Neuronal stem cell (in vitro differentiated cells): ENCODE data around the gene HSPB1.

Experiments used
- DNase-seq: peaks from one replicate; pipeline ENCODE4 v3.0.0-alpha.2; 2013; ENCODE audit warnings: low spot score
- H2AFZ ChIP-seq: one replicate; pipeline ENCODE4 v1.6.1; 2013; ENCODE audit warnings: mild to moderate bottlenecking, low read length, inconsistent platforms
- H2AK5ac ChIP-seq: 2 replicates; pipeline ENCODE4 v1.6.1; 2013; ENCODE audit warnings: low read depth, mild to moderate bottlenecking, inconsistent platforms, low read length, moderate library complexity, mixed read lengths
- H2BK120ac ChIP-seq: 2 replicates; pipeline ENCODE4 v1.6.1; 2013; ENCODE audit warnings: low read depth, mild to moderate bottlenecking, inconsistent platforms, low read length, moderate library complexity, mixed read lengths
- H2BK12ac ChIP-seq: one replicate; pipeline ENCODE4 v1.6.1; 2013; ENCODE audit warnings: low read length, inconsistent platforms
- H2BK15ac ChIP-seq: 2 replicates; pipeline ENCODE4 v1.6.1; 2013; ENCODE audit warnings: mild to moderate bottlenecking, low read length, inconsistent platforms, mixed read lengths
- H2BK5ac ChIP-seq: one replicate; pipeline ENCODE4 v1.6.1; 2013; ENCODE audit warnings: inconsistent platforms, mild to moderate bottlenecking, low read length, moderate library complexity
- H3K14ac ChIP-seq: one replicate; pipeline ENCODE4 v1.6.1; 2013; ENCODE audit warnings: low read length, inconsistent platforms
- H3K18ac ChIP-seq: 2 replicates; pipeline ENCODE4 v1.6.1; 2013; ENCODE audit warnings: low read length, inconsistent platforms
- H3K23ac ChIP-seq: 2 replicates; pipeline ENCODE4 v1.6.1; 2013; ENCODE audit warnings: low read depth, mild to moderate bottlenecking, mixed read lengths, low read length, inconsistent platforms; ENCODE audit not compliant: poor library complexity
- H3K27ac ChIP-seq: replicated peaks from 3 replicates; pipeline ENCODE4 v1.5.1; 2013; ENCODE audit warnings: low read length, inconsistent platforms
- H3K27me3 ChIP-seq, 3 experiments: 2 replicates each; pipeline ENCODE4 v1.6.1; 2013; ENCODE audit warnings: low read length in 3 of 3, mild to moderate bottlenecking in 2 of 3, inconsistent platforms in 1 of 3, low read depth in 1 of 3, mixed read lengths in 1 of 3, moderate library complexity in 1 of 3; ENCODE audit not compliant: control insufficient read depth in 3 of 3, insufficient read depth in 3 of 3
- H3K36me3 ChIP-seq, 2 donors: replicated peaks in 1 of 2; 2 replicates each; pipeline ENCODE4 v1.6.1; 2013; ENCODE audit warnings: low read length in 2 of 2; ENCODE audit not compliant: control insufficient read depth in 2 of 2, insufficient read depth in 2 of 2
- H3K4ac ChIP-seq: 2 replicates; pipeline ENCODE4 v1.6.1; 2013; ENCODE audit warnings: inconsistent platforms, mild to moderate bottlenecking, low read length, moderate library complexity
- H3K4me1 ChIP-seq, 2 donors: 1 replicate in 1 of 2; 2 replicates in 1 of 2; pipeline ENCODE4 v1.6.1; 2013; ENCODE audit warnings: low read length in 2 of 2, low read depth in 1 of 2; ENCODE audit not compliant: control insufficient read depth in 2 of 2, insufficient read depth in 1 of 2
- H3K4me2 ChIP-seq: one replicate; pipeline ENCODE4 v1.6.1; 2013; ENCODE audit warnings: mild to moderate bottlenecking, low read length, inconsistent platforms; ENCODE audit not compliant: insufficient read depth, poor library complexity, severe bottlenecking
- H3K4me3 ChIP-seq, 2 donors: 2 replicates each; pipeline ENCODE4 v1.5.1; 2013; ENCODE audit warnings: low read length in 2 of 2, mild to moderate bottlenecking in 2 of 2, inconsistent platforms in 1 of 2, moderate library complexity in 1 of 2
- H3K79me1 ChIP-seq: one replicate; pipeline ENCODE4 v1.6.1; 2013; ENCODE audit warnings: low read depth, mild to moderate bottlenecking, inconsistent platforms, low read length, moderate library complexity
- H3K9ac ChIP-seq: one replicate; pipeline ENCODE4 v1.6.1; 2013; ENCODE audit warnings: mild to moderate bottlenecking, low read depth, low read length, inconsistent platforms; ENCODE audit not compliant: poor library complexity
- H3K9me3 ChIP-seq, 2 donors: replicated peaks in 1 of 2; 2 replicates each; pipeline versions ENCODE3 to v1.6.1; 2013; ENCODE audit warnings: low read length in 2 of 2, mild to moderate bottlenecking in 2 of 2, inconsistent platforms in 1 of 2, low read depth in 1 of 2, mixed read lengths in 1 of 2, moderate library complexity in 1 of 2; ENCODE audit not compliant: control insufficient read depth in 2 of 2, insufficient read depth in 1 of 2
- H4K8ac ChIP-seq: one replicate; pipeline ENCODE4 v1.6.1; 2013; ENCODE audit warnings: low read depth, mild to moderate bottlenecking, inconsistent platforms, low read length, moderate library complexity
- H4K91ac ChIP-seq: one replicate; pipeline ENCODE4 v1.6.1; 2013; ENCODE audit warnings: low read length, low read depth, mild to moderate bottlenecking, inconsistent platforms; ENCODE audit not compliant: poor library complexity
- WGBS, 2 donors: extraction: QIAGEN DNeasy Blood & Tissue Kit; methylation state at CpG; one replicate each; pipeline ENCODE4 v1.1.7; 2013; ENCODE audit warnings: missing lambda C conversion rate in 2 of 2, mixed read lengths in 1 of 2; ENCODE audit not compliant: insufficient read length in 2 of 2, insufficient replicate concordance in 1 of 2; ENCODE audit errors: extremely low coverage in 2 of 2; 5-methylcytosine and 5-hydroxymethylcytosine counted together

The HSPB1 gene

GRCh38 chr7:76281006-76281705, 21.3 kb upstream of the HSPB1 start:
- peak overlapping the region; percentile 82 for H2AFZ ChIP-seq
- no peak overlapping the region for H2BK12ac ChIP-seq
- H4K91ac ChIP-seq, result no peak overlapping the region
- peaks cover 10 to 77% (median 49%) of the 10 kb centered on the region in 3 experiments for H3K27me3 ChIP-seq
- H3K18ac ChIP-seq, result no peak overlapping the region
- no peak for DNase-seq
- H3K36me3 ChIP-seq, result no peaks in the 10 kb centered on the region
- no peak overlapping the region for H2BK120ac ChIP-seq
- H3K27ac ChIP-seq, result no peak overlapping the region
- peak overlapping the region; percentile 62 for H3K4me2 ChIP-seq
- H3K9me3 ChIP-seq, result no peaks in the 10 kb centered on the region
- no CpG with 5 or more reads among the region's 63 CpGs for WGBS, 2 donors
- no peak overlapping the region for H2AK5ac ChIP-seq
- no peak overlapping the region for H2BK5ac ChIP-seq
- H3K4me3 ChIP-seq, result peak overlapping the region; percentile 17 to 64
- H4K8ac ChIP-seq, result no peak overlapping the region
- no peak overlapping the region for H3K4ac ChIP-seq
- H2BK15ac ChIP-seq, result no peak overlapping the region
- peak overlapping the region; percentile 81 for H3K9ac ChIP-seq
- H3K23ac ChIP-seq, result peak overlapping the region; percentile 89
- peaks cover 0 to 3% of the 10 kb centered on the region in 2 donors for H3K4me1 ChIP-seq
- H3K14ac ChIP-seq, result no peak overlapping the region
- no peaks in the 10 kb centered on the region for H3K79me1 ChIP-seq

- WGBS, 2 donors, result no CpG with 5 or more reads among the region's 36 CpGs
- H3K27ac ChIP-seq, result no peak overlapping the region
- peaks cover 10 to 70% (median 49%) of the 10 kb centered on the region in 3 experiments for H3K27me3 ChIP-seq
Observed at GRCh38 chr7:76281706-76282343, 20.6 kb upstream of the HSPB1 start.

GRCh38 chr7:76282344-76283253, 19.9 kb upstream of the HSPB1 start:
- H2AFZ ChIP-seq, result peak overlapping the region; percentile 88
- H3K9me3 ChIP-seq, result no peaks in the 10 kb centered on the region
- H3K4me3 ChIP-seq, result peak overlapping the region; percentile 38 to 85
- H2AK5ac ChIP-seq, result peak overlapping the region; percentile 46
- H3K4me2 ChIP-seq, result peak overlapping the region; percentile 72
- H2BK5ac ChIP-seq, result no peak overlapping the region
- no peak overlapping the region for H2BK120ac ChIP-seq
- peak overlapping the region; percentile 84 for H3K18ac ChIP-seq
- no peak overlapping the region for H4K8ac ChIP-seq
- no CpG with 5 or more reads among the region's 98 CpGs for WGBS, 2 donors
- H3K23ac ChIP-seq, result no peak overlapping the region
- H3K79me1 ChIP-seq, result no peaks in the 10 kb centered on the region
- H3K27ac ChIP-seq, result no peak overlapping the region
- H4K91ac ChIP-seq, result no peak overlapping the region
- H2BK15ac ChIP-seq, result peak overlapping the region; percentile 71
- H3K27me3 ChIP-seq, result peaks cover 10 to 65% (median 49%) of the 10 kb centered on the region in 3 experiments
- peaks cover 0 to 3% of the 10 kb centered on the region in 2 donors for H3K4me1 ChIP-seq
- no peak overlapping the region for H3K4ac ChIP-seq
- no peaks in the 10 kb centered on the region for H3K36me3 ChIP-seq
- no peak for DNase-seq
- no peak overlapping the region for H2BK12ac ChIP-seq
- peak overlapping the region; percentile 88 for H3K9ac ChIP-seq
- peak overlapping the region; percentile 33 for H3K14ac ChIP-seq

More at GRCh38 chr7:76281706-76282343, 20.6 kb upstream of the HSPB1 start:
- Histone ChIP-seq H3K9ac (no peak overlapping the region), H3K36me3 (no peaks in the 10 kb centered on the region), H2AK5ac (peak overlapping the region; percentile 83), H2AFZ (peak overlapping the region; percentile 88), H2BK15ac (peak overlapping the region; percentile 71), H3K4me2 (peak overlapping the region; percentile 62), H3K18ac (peak overlapping the region; percentile 27), H3K14ac (no peak overlapping the region), H3K4me3 (peak overlapping the region; percentile 38 to 64), H4K91ac (no peak overlapping the region), H3K9me3 (no peaks in the 10 kb centered on the region), H2BK120ac (no peak overlapping the region), H2BK12ac (no peak overlapping the region), H3K79me1 (no peaks in the 10 kb centered on the region), H3K23ac (no peak overlapping the region), H4K8ac (no peak overlapping the region), H2BK5ac (no peak overlapping the region), H3K4ac (no peak overlapping the region), H3K4me1 (peaks cover 0 to 3% of the 10 kb centered on the region in 2 donors)
- no peak for DNase-seq
